IPS DF 19.7 (cell line): ENCODE results near the gene SNX15.
"Not testable (repeated sequence)": the region's sequence is repeated elsewhere in the genome, so short reads cannot be mapped to it uniquely, and the experiment has no call there.

Experiments
- DNase-seq: peaks from one replicate; pipeline ENCODE4 v3.0.0-alpha.2; 2013; ENCODE audit warnings: low read depth, low spot score

Gene SNX15

GRCh38 chr11:65016705-65017104, 10.5 kb upstream of the SNX15 start:
- DNase-seq = no peak

- no peak for DNase-seq
Observed at GRCh38 chr11:65017937-65018336, 9.3 kb upstream of the SNX15 start.

GRCh38 chr11:65019824-65020223, 7.4 kb upstream of the SNX15 start:
- no peak for DNase-seq

GRCh38 chr11:65021003-65021402, 6.2 kb upstream of the SNX15 start:
- DNase-seq = no peak

GRCh38 chr11:65021509-65021908, 5.7 kb upstream of the SNX15 start:
- DNase-seq = no peak

GRCh38 chr11:65023502-65023901, 3.7 kb upstream of the SNX15 start:
- not testable (repeated sequence) for DNase-seq

- no peak for DNase-seq
Observed at GRCh38 chr11:65026810-65027209, 429 bp upstream of the SNX15 start.

- DNase-seq = no peak
Observed at GRCh38 chr11:65032216-65032615, 5.0 kb downstream of the SNX15 start.

- no peak for DNase-seq
Observed at GRCh38 chr11:65034423-65034822, 7.2 kb downstream of the SNX15 start.

- DNase-seq = no peak
Observed at GRCh38 chr11:65035579-65035978, 8.3 kb downstream of the SNX15 start.

GRCh38 chr11:65036931-65037330, 9.7 kb downstream of the SNX15 start:
- no peak for DNase-seq

GRCh38 chr11:65040520-65040846, 13.2 kb downstream of the SNX15 start:
- no peak for DNase-seq

GRCh38 chr11:65040847-65041622, 13.8 kb downstream of the SNX15 start, which contains the start of gene SAC3D1:
Gene SAC3D1 (plus strand): TSS chr11:65041210. CDS start chr11:65041293, 83 bp downstream.
- peak; percentile 91 for DNase-seq

GRCh38 chr11:65042891-65043290, 15.7 kb downstream of the SNX15 start:
- no peak for DNase-seq

GRCh38 chr11:65043881-65044501, 16.8 kb downstream of the SNX15 start:
- DNase-seq = no peak

- DNase-seq = no peak
Observed at GRCh38 chr11:65045061-65045460, 17.8 kb downstream of the SNX15 start.

- DNase-seq = no peak
Observed at GRCh38 chr11:65045728-65046127, 18.5 kb downstream of the SNX15 start.

GRCh38 chr11:65047581-65048422, 20.6 kb downstream of the SNX15 start:
- DNase-seq = no peak

GRCh38 chr11:65051398-65051858, 24.2 kb downstream of the SNX15 start:
- no peak for DNase-seq

GRCh38 chr11:65053827-65054508, 26.7 kb downstream of the SNX15 start:
- no peak for DNase-seq

- no peak for DNase-seq
Observed at GRCh38 chr11:65055538-65055937, 28.3 kb downstream of the SNX15 start.

- DNase-seq = no peak
Observed at GRCh38 chr11:65056999-65057398, 29.8 kb downstream of the SNX15 start.
